Glomerular endothelial cell (primary cell): Measurements from ENCODE around the gene GCAT. TPM values are rescaled to one million over a fixed set of nuclear protein-coding genes. Genes with fewer than 3 reads are reported as not detected.
"Not testable (repeated sequence)": the region's sequence is repeated elsewhere in the genome, so short reads cannot be mapped to it uniquely, and the experiment has no call there.

Source experiments
- DNase-seq: peaks from one replicate; pipeline ENCODE4 v3.0.0-alpha.2; 2011; ENCODE audit warnings: low read depth, low spot score; ENCODE audit errors: extremely low read depth
- total RNA-seq: library from RNA; depleted of rRNA; stranded (reverse); fragments of >200 nt; gene quantifications from 2 replicates; pipeline ENCODE4 v1.2.3, GENCODE V29; 2015

The GCAT gene
- total RNA-seq, 1 donor from 2014 or later, result 13.0 TPM

DNA sequence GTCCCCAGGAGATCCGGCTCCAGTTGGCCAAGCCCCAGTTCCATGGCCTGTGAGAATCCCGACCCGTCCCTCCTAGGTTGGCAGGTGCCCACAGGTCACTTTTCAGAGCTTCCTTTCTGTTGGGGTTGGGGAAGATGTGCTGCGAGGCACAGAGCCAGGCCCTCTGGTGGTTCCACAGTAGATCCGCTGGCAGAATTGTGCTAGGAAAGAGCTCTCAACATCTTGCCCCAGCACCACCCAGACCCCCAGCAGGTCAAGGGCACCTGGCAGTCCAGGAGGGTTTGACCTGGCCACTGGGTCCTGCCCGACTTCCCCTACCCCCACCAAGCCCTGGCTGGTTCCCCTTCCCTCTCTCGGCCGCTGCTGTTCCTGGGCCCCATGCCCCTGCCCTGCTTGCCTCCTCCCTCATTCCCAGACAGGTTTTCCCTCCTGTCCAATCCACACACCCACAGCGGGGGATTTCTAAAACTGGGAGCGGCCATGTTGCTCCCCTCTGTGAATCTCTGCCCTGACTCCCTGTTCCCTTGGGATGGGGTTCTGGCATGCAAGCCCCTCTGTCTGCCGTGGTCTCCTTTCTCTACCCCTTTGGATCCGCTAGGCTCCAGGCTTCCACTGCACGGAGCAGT, 26.2 kb upstream of the GCAT start:
- no peak for DNase-seq

DNA sequence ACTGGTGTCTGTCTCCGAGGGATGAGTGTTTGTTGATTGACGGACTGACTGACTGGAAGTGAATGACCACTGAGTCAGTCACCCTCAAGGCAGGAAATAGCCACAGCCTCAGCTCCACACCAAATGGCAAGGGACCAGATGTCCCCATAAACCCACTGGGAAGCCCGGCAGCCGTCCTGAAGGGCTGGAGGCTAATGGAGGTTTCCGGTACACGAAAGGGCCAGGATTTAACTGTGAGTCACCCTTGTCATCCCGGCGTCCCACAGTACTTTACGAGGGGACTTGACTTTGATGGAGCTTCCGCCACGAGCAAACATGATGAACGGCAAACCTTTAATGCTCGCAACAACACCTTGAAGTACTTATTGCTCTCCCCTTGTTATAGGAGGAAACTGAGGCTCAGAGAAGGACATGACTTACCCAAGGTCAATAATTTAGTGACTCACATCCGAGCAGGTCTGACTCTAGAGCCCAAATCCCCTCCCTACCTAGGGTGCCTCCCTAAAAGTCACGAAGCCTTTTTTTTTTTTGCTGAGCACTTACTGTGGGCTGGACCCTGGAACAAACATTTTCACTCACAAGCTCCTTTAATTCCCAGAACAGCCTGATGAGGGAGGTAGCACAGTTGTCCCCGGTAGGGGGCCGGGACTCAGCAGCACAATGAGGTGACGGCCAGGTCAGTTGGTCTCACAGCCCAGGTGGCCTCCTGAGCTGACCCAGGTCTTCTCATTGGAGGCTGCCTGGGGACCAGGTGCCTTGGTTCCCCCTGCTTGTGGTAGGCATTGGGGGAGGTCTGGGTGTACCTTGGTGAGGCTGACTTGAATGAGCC, 25.2 kb upstream of the GCAT start:
- no peak for DNase-seq

DNA sequence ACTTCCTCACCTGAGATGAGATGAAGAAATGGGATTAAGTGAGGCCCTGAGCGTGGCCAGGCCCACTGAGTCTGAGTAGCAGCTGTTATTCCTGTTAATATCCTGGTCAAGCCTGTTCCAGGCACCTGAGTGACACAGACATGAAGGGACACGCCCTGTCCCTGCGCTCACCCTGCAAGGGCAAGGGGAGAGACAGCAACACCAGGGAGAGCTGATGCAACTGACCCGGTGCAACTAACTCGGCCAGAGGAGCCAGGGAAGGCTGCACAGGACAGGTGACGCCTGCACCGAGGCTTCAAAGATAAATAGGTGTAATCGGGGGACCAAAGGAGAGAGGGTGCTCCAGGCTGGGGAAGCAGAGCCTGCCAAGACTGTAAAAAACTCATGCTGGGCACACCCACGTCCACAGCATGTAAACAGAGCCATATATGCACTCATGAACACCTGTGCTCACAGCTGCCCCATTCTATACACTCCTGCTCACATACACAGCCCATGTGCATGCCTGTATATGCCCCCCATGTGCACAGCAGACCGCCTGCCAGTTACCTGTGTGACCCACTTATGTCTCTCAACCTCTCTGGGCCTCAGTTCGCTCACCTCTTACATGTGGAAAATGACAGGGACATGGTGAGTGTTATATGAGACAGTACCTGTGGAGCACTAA, 22.8 kb upstream of the GCAT start:
- no peak for DNase-seq

DNA sequence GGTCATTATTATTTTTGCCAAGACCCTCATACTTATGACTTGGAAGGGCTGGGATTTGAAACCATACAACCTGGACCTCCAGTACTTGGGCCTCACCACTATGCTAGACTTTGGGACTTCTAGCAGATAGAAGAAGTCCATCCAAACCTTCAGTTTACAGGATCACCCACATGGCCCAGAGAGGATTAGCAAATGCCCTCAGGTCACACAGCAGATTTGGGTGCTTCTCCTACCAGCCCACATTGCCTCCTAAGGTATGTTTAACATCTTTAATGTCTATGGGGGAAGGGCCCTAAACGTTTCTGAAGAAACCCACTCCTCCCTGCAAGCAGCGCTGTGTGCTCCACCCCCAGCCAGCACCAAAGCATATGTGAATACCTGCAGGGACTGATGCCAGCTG, 17.5 kb upstream of the GCAT start:
- no peak for DNase-seq

DNA sequence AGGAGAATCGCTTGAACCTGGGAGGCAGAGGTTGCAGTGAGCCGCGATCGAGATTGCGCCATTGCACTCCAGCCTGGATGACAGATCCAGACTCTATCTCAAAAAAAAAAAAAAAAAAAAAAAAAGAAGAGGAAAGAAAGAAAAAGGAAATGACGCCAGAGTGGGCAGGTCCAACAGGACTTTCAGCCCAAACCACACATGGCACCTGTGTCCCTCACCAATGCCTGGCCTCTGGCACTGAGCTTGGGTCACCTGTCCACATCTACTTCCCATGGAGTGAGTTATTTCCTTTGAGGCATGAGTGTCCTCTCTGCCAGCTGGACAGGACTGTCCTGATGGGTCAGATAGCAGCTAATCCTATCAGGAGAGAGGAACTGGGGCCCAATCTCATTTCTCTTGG, 15.2 kb upstream of the GCAT start:
- no peak for DNase-seq

DNA sequence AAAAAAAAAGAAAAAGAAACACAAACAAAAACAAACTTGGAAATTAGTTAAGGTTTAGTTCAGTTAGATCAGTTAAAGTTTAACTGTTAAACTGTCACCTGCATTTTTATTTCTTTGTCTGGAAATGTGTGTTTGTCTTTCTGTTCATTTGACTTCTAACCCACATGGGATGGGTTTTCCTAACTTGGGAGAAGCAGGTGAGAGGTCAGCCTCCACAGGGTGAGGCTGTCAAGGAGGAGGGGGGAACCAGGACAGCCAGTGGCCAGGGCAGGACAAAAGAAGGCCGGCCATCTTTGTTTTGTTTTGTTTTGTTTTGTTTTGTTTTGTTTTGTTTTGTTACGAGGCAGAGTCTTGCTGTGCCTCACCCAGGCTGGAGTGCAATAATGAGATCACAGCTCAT, 13.4 kb upstream of the GCAT start:
- no peak for DNase-seq

DNA sequence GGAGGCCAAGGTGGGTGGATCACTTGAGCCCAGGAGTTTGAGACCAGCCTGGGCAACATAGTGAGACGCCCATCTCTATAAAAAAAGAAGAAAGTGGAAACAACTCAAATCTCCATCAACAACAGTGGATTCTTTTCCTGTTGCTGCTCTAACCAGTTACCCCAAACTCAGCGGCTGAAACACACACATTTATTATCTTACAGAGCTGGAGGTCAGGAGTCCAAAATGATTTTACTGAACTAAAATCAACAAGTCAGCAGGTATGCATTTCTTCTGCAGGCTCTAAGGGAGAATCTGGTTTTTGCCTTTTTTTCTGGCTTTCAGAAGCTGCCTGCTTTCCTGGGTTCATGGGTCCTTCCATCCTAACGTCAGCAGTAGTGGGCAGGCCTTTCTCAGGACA, 11.7 kb upstream of the GCAT start:
- DNase-seq, result no peak

DNA sequence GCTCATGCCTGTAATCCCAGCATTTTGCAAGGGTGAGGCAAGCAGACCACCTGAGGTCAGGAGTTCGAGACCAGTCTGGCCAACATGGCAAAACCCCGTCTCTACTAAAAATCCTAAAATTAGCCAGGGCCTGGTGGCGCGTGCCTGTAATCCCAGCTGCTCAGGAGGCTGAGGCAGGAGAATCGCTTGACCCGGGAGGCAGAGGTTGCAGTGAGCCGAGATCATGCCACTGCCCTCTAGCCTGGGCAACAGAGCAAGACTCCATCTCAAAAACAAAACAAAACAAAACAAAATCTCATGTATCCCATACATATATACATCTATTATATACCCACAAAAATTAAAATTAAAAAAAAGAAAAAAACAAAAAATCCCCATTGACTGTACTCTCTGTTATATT, 10.5 kb upstream of the GCAT start:
- not testable (repeated sequence) for DNase-seq

DNA sequence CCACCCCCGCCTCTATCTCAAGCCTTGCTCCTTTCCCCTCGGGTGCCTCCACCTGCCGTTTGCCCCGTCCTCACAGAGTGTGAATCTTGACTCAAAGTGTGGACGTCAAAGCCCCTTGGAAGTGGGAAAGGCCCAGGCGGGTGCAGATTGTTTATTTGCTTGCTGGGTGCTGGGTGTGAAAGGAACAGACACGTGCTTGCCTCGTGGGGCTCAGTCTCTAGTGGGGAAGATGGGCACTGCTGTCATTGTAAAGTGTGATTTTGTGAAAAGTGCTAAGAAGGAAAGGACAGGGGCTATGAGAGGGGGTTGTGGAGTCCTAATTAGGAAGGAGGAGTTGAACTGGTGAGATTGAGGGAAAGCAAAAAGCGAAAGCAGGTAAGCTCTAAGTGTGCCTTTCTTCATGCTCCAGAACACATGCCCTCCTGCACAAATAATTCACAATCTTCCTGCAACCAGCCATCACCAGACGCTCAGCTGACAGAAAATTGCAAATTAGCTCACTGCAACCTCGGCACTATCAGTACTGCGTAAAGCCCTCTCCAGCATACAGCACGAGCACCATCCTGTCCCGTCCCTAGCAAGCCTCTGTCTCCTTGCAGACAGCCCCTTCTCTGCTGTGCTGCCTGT, 9.7 kb upstream of the GCAT start:
- DNase-seq, result no peak

DNA sequence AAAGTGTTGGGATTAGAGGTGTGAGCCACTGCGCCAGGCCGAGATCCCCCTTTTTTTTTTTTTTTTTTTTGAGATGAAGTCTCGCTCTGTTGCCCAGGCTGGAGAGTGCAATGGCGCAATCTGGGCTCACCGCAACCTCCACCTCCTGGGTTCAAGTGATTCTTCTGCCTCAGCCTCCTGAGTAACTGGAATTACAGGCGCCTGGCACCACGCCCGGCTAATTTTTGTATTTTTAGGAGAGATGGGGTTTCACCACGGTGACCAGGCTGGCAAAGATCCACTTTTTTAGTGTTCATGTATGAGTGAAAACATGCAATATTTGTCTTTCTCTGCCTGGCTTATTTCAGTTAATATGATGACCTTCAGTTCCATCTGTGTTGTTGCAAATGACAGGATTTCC, 7.8 kb upstream of the GCAT start:
- DNase-seq, result not testable (repeated sequence)

DNA sequence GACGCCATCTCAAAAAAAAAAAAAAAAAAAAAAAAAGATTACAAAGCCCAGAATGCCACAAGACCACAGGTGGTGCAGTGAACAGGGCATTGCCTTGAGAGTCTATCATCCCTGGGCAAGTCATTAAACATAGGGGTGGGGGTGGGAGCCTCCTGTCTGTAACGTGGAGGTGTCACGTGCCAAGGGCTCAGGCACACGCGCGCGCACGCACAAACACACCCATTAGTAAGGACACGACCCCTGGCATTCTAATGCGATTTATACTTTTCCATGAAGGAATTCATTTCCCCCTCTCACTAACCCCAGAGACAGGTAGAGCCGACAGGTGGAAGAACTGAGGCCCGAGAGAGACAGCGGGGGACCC, 5.8 kb upstream of the GCAT start:
- DNase-seq, result no peak

DNA sequence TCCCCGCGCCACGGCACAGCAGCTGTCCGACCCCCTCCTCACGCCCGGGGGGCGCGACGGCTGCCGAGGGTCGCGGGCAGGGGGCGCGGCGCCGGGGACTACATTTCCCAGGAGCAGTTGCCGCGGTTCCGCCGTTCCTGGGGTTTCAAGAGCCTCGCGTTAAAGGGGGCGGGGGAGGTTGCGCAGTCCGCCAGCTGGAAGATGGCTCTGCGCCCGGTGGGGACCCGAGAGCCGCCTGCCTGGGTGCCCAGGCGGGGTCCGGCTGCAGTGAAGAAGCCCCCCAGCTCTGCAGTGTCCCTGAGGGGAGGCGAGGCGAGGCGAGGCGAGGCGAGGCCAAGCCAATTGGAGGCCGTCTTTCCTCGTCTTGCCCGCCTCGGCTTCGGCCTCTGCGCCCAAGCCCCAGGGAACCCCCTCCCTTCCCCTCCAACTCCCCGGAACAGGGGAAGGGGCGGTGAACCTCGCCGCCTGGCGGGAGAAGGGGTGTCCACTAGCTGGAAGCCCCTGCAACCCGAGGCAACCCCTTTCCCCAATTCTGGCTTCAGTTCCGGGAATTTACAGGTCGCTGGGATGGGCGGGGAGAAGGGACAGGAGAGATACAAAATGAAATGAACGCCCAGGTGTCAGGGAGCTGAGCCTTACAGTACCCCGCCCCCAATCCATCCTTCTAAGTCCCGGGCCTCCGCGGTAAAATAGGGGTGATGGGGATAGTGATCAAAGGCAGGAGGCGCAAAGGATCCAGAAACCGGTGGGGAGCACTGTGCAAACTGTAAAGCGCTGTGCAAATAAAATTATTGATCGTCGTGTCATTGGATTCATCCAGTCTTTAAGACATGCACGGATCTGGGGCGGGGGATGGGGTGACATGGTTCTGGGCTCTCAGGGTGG, 5.2 kb upstream of the GCAT start:
- no peak for DNase-seq

DNA sequence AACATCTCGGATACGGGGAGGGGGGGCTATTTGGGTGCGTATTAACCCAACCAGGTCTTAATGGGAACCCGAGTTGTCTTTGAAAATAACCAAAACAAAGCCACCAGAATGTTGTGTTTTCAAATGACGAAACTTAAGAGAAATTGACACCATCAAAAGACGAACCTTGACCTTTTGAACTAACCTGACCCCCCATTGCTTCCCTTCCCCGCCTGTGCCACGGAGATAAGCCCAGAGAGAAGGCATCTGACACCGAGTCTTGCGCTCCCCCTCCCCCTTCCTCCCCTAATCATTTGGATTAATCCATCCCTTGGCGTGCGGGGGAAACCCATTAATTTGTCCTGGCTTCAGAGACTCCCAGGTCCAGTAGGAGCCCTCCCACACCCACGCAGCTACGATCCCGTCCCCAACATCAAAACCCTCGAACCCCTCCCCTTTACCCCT, 4.5 kb upstream of the GCAT start:
- no peak for DNase-seq

DNA sequence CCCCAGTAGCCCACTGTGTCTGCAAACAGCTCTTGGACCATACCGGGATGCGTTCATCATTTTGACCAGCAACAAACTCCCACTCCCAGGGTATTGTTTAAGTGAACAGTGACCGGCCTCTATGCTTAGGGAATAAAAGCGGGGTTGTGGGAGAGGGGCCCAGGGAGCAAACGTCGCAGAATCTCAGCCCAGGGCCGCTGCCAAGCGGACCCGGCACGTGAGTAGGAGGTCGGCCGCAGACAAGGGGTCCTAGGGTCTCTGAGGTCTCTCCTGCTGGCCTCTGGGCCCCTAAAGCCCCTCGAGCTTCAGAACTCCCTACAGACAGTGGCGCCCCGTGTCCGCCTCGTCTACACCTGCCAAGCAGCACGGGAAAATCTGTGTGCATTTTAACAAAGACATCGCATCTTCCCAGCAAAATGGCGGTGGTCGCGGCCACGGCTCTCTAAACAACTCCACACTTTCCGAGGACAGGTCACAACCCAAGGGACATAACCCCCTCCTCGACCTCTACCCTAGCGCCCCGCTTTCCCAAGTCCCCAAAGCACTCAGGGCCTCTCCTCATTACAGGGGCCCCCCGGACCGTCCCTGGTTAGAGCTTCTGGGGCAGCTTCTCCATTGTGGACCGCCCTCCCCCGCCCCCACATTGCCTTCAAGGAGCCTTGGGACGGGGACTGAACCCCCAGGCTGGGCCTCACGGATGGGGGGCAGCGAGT, 3.9 kb upstream of the GCAT start:
- DNase-seq, result no peak

DNA sequence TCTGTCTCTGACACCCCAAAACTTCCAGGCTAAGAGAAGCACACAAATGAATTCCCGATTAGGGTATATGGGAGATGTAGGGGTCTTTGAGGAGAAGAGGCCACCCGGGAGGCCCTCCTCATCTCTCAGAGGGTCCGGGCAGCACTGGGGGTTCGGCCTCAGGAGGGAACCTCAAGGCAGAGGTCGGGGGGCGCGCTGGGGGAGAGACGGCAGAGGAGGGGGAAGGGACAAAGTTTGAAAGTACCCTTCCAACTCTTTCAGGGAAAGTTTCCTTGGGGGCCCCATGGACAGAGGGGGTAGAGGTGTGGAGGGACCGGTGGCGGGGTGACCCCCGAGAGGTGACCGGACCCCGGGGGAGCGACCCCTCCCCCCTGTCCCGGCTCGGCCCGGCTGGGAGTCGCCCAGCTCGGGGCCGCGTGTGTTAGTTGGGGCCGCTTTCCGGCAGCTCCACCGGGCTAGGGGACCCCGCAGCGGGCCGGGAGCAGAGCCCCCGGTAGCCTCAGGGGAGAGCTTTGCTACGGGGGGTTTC, 3.3 kb upstream of the GCAT start:
- DNase-seq, result no peak

DNA sequence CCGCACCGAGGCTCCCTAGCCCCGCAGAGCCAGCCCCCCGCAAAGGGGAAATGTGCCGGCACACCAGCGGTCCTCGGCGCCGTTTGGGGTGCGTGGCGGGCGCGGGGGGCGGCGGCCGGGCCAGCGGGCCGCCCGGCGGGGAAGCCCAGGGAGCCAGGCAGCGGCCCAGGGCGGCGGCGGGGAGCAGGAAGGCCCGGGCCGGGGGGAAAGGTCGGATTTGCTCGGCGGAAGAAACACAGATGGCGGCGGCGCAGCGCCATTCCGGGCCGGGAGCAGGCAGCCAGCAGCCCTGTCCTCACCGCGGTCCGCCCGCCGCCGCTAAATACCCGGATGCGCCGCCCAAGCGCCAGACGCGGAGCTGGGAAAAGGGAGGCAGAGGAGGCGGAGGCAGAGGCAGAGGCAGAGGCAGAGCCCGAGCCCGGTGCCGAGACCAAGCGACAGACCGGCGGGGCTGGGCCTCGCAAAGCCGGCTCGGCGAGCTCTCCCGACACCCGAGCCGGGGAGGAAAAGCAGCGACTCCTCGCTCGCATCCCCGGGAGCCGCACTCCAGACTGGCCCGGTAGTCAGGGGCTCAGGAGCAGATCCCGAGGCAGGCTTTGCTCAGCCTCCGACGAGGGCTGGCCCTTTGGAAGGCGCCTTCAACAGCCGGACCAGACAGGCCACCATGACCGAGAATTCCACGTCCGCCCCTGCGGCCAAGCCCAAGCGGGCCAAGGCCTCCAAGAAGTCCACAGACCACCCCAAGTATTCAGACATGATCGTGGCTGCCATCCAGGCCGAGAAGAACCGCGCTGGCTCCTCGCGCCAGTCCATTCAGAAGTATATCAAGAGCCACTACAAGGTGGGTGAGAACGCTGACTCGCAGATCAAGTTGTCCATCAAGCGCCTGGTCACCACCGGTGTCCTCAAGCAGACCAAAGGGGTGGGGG, 2.6 kb upstream of the GCAT start:
- DNase-seq, result no peak

DNA sequence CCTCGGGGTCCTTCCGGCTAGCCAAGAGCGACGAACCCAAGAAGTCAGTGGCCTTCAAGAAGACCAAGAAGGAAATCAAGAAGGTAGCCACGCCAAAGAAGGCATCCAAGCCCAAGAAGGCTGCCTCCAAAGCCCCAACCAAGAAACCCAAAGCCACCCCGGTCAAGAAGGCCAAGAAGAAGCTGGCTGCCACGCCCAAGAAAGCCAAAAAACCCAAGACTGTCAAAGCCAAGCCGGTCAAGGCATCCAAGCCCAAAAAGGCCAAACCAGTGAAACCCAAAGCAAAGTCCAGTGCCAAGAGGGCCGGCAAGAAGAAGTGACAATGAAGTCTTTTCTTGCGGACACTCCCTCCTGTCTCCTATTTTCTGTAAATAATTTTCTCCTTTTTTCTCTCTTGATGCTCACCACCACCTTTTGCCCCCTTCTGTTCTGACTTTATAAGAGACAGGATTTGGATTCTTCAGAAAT, 1.9 kb upstream of the GCAT start:
- DNase-seq, result no peak
